ENCODE results near the gene PIN4.

DNA sequence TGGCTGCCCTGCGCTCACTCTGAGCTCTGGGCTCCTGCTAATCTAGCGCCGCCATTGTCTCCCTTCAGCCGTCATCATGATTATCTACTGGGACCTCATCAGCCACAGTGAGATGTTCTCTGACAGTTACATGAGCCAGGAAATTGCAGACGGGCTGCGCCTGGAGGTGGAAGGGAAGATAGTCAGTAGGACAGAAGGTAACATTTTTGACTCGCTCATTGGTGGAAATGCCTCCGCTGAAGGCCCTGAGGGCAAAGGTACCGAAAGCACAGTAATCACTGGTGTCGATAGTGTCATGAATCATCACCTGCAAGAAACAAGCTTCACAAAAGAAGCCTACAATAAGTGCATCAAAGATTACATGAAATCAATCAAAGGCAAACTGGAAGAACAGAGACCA, 21.8 kb upstream of the PIN4 start:
- TF ChIP-seq, protein P1, sequence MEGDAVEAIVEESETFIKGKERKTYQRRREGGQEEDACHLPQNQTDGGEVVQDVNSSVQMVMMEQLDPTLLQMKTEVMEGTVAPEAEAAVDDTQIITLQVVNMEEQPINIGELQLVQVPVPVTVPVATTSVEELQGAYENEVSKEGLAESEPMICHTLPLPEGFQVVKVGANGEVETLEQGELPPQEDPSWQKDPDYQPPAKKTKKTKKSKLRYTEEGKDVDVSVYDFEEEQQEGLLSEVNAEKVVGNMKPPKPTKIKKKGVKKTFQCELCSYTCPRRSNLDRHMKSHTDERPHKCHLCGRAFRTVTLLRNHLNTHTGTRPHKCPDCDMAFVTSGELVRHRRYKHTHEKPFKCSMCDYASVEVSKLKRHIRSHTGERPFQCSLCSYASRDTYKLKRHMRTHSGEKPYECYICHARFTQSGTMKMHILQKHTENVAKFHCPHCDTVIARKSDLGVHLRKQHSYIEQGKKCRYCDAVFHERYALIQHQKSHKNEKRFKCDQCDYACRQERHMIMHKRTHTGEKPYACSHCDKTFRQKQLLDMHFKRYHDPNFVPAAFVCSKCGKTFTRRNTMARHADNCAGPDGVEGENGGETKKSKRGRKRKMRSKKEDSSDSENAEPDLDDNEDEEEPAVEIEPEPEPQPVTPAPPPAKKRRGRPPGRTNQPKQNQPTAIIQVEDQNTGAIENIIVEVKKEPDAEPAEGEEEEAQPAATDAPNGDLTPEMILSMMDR (conservative IDR thresholded peaks at IDR 0.05; ENCODE audit: low read depth in 2 of 2) = no peak
- TF ChIP-seq POLR2AphosphoS5 (IDR thresholded peaks at IDR 0.05; ENCODE audit: low read depth) (no peak), ZNF331 (CRISPR knock-in tag; IDR thresholded peaks at IDR 0.05; ENCODE audit: low read depth) (no peak), EZH2 (IDR thresholded peaks at IDR 0.05; ENCODE audit: low read depth, unreplicated experiment) (no peak), EZH2phosphoT487 (IDR thresholded peaks at IDR 0.05; ENCODE audit: unreplicated experiment) (no peak)

Data from GM23338 (cell line).